ENCODE measurements around the gene ACKR3. TPM values are rescaled to one million over a fixed set of nuclear protein-coding genes. Genes with fewer than 3 reads are reported as not detected.

ACKR3 gene
- total and polyA plus RNA-seq, 2 of the 4 experiments (the other 2 are of a cell fraction), result not detected

DNA sequence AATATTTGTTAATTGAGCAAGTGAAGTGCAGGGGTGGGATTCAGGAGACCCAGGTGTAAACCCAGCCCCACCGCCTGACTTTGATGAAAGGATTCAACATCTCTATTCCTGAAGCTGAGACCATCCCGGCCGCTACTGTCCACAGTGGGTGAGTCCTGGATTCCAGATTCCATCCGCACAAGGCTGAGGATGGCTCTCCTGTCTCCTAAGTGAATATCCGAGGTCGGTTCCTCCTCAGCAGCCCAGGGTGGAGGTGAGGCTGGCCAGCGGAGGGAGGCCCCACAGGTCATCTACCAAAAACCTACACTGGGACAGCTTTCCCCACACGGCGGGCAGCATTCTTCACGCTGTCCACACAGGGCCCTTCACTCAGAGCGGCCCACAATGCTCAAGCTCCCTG, 57.6 kb downstream of the ACKR3 start:
- CTCF ChIA-PET, result no interaction called here
- Histone ChIP-seq H3K14ac (replicated peaks; ENCODE audit: low read depth, low read length) (no peak overlapping the region), H3K79me1 (ENCODE audit: low read depth in 1 of 2, low read length in 2 of 2) (no peaks in the 10 kb centered on the region), H3K27ac (ENCODE audit: insufficient read depth, low read length) (no peak overlapping the region), H3K18ac (ENCODE audit: low read depth, low read length) (no peak overlapping the region), H3K4me1 (ENCODE audit: control insufficient read depth, insufficient read depth, low read length) (no peaks in the 10 kb centered on the region), H2AFZ (replicated peaks; ENCODE audit: low read length, poor library complexity) (no peak overlapping the region), H2BK15ac (ENCODE audit: low read depth, low read length) (no peak overlapping the region), H3K9me1 (ENCODE audit: insufficient read depth, low read length) (no peaks in the 10 kb centered on the region), H3K4me3 (ENCODE audit: insufficient read depth, low read depth, low read length) (no peak overlapping the region), H4K5ac (ENCODE audit: low read depth, low read length) (no peak overlapping the region), H2BK20ac (ENCODE audit: low read depth, low read length) (no peak overlapping the region), H3K9me3 (ENCODE audit: control insufficient read depth, insufficient read depth, low read length) (peaks cover 2% of the 10 kb centered on the region; the same call in 1 of the 2 replicates), H3K36me3 (ENCODE audit: control insufficient read depth, insufficient read depth, low read length) (no peaks in the 10 kb centered on the region), H3K4ac (ENCODE audit: low read depth, low read length) (no peak overlapping the region), H3K23ac (ENCODE audit: low read depth, low read length) (no peak overlapping the region), H2AK5ac (ENCODE audit: low read depth, low read length) (no peak overlapping the region), H3K9ac (ENCODE audit: low read depth, low read length) (no peak overlapping the region), H3K27me3 (ENCODE audit: control insufficient read depth, insufficient read depth, low read length) (peaks cover 15% of the 10 kb centered on the region), H3K56ac (ENCODE audit: extremely low read depth, insufficient read depth, low read length) (no peak overlapping the region), H2BK5ac (ENCODE audit: low read depth, low read length, poor library complexity, severe bottlenecking) (no peak overlapping the region), H4K8ac (ENCODE audit: low read depth in 2 of 2, low read length in 2 of 2) (no peak overlapping the region), H4K20me1 (ENCODE audit: insufficient read depth, low read length) (no peaks in the 10 kb centered on the region), H2AK9ac (replicated peaks; ENCODE audit: low read depth, low read length, poor library complexity) (no peak overlapping the region), H4K91ac (ENCODE audit: insufficient read depth, low read depth, low read length) (no peak overlapping the region), H2BK120ac (ENCODE audit: low read depth, low read length) (no peak overlapping the region), H3K4me2 (ENCODE audit: low read depth, low read length) (no peak overlapping the region)
- DNase-seq (no peak), ATAC-seq (ENCODE audit: low read depth) (no peak)
- in situ Hi-C loops (cut with MboI; ENCODE audit: low sequenced_read_pairs) (no loop called here), intact Hi-C loops (cut with micrococcal nuclease) (no loop called here), dilution Hi-C loops (cut with HindIII; ENCODE audit: low sequenced_read_pairs, unreplicated experiment) (no loop called here)
- no TSS peak for BruUV-seq (replicated peaks)
- 88% methylated on average over 3 of the region's 11 CpGs; no CpG with 5 or more reads in 1 of the 2 experiments for WGBS, 2 experiments (ENCODE audit: extremely low coverage in 2 of 2, insufficient read length in 1 of 2)
- no peak for TF ChIP-seq BHLHE40 (IDR thresholded peaks at IDR 0.05; ENCODE audit: low read depth, low read length)
- no peak for TF ChIP-seq CTCF (conservative IDR thresholded peaks at IDR 0.05; ENCODE audit: low read depth, low read length)
- TF ChIP-seq MXI1 (IDR thresholded peaks at IDR 0.05; ENCODE audit: borderline replicate concordance, low read depth, low read length), result no peak
- TF ChIP-seq POLR2A (IDR thresholded peaks at IDR 0.05; ENCODE audit: low read depth, low read length), result no peak
- no peak for TF ChIP-seq MAFK (IDR thresholded peaks at IDR 0.05; ENCODE audit: low read depth, low read length)
- TF ChIP-seq USF2 (IDR thresholded peaks at IDR 0.05; ENCODE audit: low read depth, low read length), result no peak
- no peak for TF ChIP-seq NFE2L2 (IDR thresholded peaks at IDR 0.05; ENCODE audit: low read depth, low read length)
- TF ChIP-seq CHD1 (IDR thresholded peaks at IDR 0.05; ENCODE audit: low read depth, low read length), result no peak
- TF ChIP-seq RCOR1 (IDR thresholded peaks at IDR 0.05; ENCODE audit: insufficient replicate concordance, low read length), result no peak
- TF ChIP-seq CEBPB (IDR thresholded peaks at IDR 0.05; ENCODE audit: low read depth, low read length), result no peak
- POLR2A ChIA-PET (ENCODE audit: unreplicated experiment), result no interaction called here
